Body of pancreas (tissue), 4 donors: Measurements from ENCODE around the gene FAM161A. TPM values are rescaled to one million over a fixed set of nuclear protein-coding genes. Genes with fewer than 3 reads are reported as not detected.
A peak's percentile ranks its signal among the peaks of the same experiment; 100 is the strongest.
"Not testable (repeated sequence)": the region's sequence is repeated elsewhere in the genome, so short reads cannot be mapped to it uniquely, and the experiment has no call there.

Source experiments
- ATAC-seq: fragments of 150-250 bp; one replicate; pipeline ENCODE4 v1.9.1; 2016
- DNase-seq, 4 donors: peaks; one replicate each; pipeline ENCODE4 v3.0.0-alpha.2; 2019
- H3K27ac ChIP-seq, 4 donors: fragments of 200-600 bp; sonication (generic); 1 replicate in 3 of 4; 2 replicates in 1 of 4; pipeline versions ENCODE4 v1.5.1 to v1.6.1; 2016 to 2019; ENCODE audit warnings: mild to moderate bottlenecking in 1 of 4, mixed read lengths in 1 of 4, moderate library complexity in 1 of 4
- H3K27me3 ChIP-seq, 2 donors: fragments of 200-600 bp; sonication (generic); one replicate each; pipeline ENCODE4 v1.6.0; 2016; ENCODE audit warnings: mild to moderate bottlenecking in 1 of 2
- H3K36me3 ChIP-seq, 2 donors: fragments of 200-600 bp; sonication (generic); replicated peaks in 1 of 2; 2 replicates each; pipeline ENCODE4 v1.5.1; 2016; ENCODE audit warnings: low read depth in 2 of 2; ENCODE audit not compliant: insufficient read depth in 1 of 2
- H3K4me1 ChIP-seq: fragments of 200-600 bp; sonication (generic); one replicate; pipeline ENCODE4 v1.6.0; 2016
- H3K4me3 ChIP-seq, 2 donors: fragments of 200-600 bp; sonication (generic); 1 replicate in 1 of 2; 2 replicates in 1 of 2; pipeline ENCODE4 v1.5.1; 2016 to 2019
- H3K9me3 ChIP-seq, 3 donors: fragments of 200-600 bp; sonication (generic); 1 replicate in 2 of 3; 2 replicates in 1 of 3; pipeline ENCODE4 v1.5.1; 2016
- POLR2A ChIP-seq, 3 donors: fragments of 450-650 bp; IDR thresholded peaks; one replicate each; pipeline ENCODE4 v1.6.1; 2016; ENCODE audit warnings: antibody characterized with exemption in 3 of 3, mild to moderate bottlenecking in 2 of 3
- WGBS, 2 donors: methylation state at CpG; one replicate each; pipeline ENCODE4 v1.1.5; 2017; 5-methylcytosine and 5-hydroxymethylcytosine counted together
- intact Hi-C: fragments of 100-400 bp; cut with DNase I; formaldehyde crosslinking; loops from one replicate; pipeline ENCODE4 v1.15.1; 2023
- total RNA-seq, 2 donors: library from RNA; depleted of rRNA; stranded (reverse); fragments of >200 nt; gene quantifications; one replicate each; pipeline ENCODE4 v1.1.0, GENCODE V29; 2016
- TF ChIP-seq, protein P1 (sequence below), 7 experiments: fragments of 450-650 bp in 4 of 7; fragments of 200-600 bp in 3 of 7; sonication (generic) in 3 of 7; IDR thresholded peaks; one replicate each; pipeline ENCODE4 v1.5.1; 2016 to 2019; ENCODE audit warnings: antibody characterized with exemption in 7 of 7

Gene FAM161A
- total RNA-seq, 2 donors from 2014 or later: 3.0 to 3.1 TPM

DNA sequence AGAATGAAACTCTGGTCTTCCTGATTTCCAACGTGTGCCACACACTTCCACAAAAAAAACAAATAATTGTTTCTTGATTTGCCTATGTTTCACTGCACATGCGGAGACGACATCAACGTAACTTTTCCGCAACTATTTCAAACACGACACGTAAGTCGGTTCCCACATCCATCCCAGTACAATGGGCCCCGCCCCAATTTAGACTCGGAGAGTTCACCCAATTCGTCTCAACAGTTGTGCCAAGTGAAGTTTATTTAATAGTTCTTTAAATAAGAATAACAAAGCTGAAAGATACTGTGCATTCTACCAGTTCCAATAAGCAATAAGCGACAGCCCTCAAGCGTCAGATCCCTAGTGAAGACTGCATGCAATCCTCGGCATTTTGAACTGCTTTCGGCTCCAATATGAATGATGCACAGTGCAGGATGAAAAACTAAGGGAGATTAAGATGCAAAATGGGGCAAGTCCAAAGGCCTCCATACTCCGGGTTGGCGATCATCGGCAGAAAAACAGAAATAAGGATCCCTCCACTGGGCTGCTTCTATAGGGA lies 33.9 kb upstream of the FAM161A start:
- H3K36me3 ChIP-seq: peaks cover 0 to 10% of the 10 kb centered on the region in 2 donors
- intact Hi-C loops: no loop called here
- no peak for TF ChIP-seq POLR2A (IDR thresholded peaks at IDR 0.05)
- TF ChIP-seq, protein P1, sequence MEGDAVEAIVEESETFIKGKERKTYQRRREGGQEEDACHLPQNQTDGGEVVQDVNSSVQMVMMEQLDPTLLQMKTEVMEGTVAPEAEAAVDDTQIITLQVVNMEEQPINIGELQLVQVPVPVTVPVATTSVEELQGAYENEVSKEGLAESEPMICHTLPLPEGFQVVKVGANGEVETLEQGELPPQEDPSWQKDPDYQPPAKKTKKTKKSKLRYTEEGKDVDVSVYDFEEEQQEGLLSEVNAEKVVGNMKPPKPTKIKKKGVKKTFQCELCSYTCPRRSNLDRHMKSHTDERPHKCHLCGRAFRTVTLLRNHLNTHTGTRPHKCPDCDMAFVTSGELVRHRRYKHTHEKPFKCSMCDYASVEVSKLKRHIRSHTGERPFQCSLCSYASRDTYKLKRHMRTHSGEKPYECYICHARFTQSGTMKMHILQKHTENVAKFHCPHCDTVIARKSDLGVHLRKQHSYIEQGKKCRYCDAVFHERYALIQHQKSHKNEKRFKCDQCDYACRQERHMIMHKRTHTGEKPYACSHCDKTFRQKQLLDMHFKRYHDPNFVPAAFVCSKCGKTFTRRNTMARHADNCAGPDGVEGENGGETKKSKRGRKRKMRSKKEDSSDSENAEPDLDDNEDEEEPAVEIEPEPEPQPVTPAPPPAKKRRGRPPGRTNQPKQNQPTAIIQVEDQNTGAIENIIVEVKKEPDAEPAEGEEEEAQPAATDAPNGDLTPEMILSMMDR (IDR thresholded peaks at IDR 0.05): no peak
- 0% methylated on average over 18 of the region's 18 CpGs for WGBS, 2 donors
- ATAC-seq (no peak), DNase-seq (peak in 1 of 4 donors; percentile 6)
- no peaks in the 10 kb centered on the region for H3K27me3 ChIP-seq
- H3K27ac ChIP-seq: peak overlapping the region; percentile 86 to 97 (median 96)
- H3K4me1 ChIP-seq: peaks cover 26% of the 10 kb centered on the region
- no peaks in the 10 kb centered on the region for H3K9me3 ChIP-seq
- H3K4me3 ChIP-seq: peak overlapping the region; percentile 47 to 89

DNA sequence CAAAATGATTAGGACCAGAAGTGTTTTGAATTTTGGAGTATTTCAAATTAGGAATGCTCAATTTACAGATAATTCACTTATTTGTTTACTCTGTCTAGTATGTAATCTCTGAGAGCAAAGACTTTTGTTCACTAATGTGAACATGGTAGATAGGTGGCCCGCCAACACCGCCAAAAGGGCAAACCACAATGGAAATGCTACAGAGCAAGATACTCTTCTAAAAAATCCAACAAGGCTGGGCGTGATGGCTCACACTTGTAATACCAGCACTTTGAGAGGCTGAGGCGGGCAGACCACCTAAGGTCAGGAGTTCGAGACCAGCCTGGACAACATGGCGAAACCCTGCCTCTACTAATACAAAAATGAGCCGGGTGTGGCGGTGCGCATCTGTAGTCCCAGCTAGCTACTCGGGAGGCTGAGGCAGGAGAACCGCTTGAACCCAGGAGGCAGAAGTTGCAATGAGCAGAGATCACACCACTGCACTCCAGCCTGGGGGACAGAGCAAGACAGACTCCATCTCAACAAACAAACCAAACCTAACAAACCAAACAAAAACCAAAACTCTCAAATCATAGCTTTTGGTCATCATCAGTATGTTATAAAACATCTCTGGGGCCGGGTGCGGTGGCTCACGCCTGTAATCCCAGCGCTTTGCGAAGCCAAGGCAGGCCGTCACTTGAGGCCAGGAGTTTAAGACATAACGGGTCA lies 32.2 kb upstream of the FAM161A start:
- DNase-seq (no peak), ATAC-seq (no peak)
- TF ChIP-seq POLR2A (IDR thresholded peaks at IDR 0.05): no peak
- TF ChIP-seq, protein P1 (IDR thresholded peaks at IDR 0.05): no peak
- Histone ChIP-seq H3K27ac (no peak overlapping the region), H3K4me3 (no peak overlapping the region), H3K9me3 (no peaks in the 10 kb centered on the region), H3K4me1 (peaks cover 26% of the 10 kb centered on the region), H3K36me3 (peaks cover 6 to 17% of the 10 kb centered on the region in 2 donors), H3K27me3 (no peaks in the 10 kb centered on the region)
- 85 to 89% methylated on average over 18 of the region's 18 CpGs for WGBS, 2 donors
- intact Hi-C loops: no loop called here

DNA sequence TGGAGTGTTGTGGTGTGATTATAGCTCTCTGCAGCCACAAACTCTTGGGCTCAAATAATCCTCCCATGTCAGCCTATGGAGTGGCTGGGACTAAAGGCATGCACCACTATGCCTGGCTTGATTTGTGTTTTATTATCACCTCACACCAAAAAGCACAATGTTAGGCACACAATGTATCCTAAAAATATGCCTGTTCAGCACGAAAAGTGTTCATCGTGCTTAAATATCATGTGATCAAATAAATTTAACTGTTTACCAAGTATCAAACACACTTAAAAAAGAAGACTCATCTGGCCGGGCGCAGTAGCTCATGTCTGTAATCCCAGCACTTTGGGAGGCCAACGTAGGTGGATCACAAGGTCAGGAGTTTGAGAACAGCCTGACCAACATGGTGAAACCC lies 29.0 kb upstream of the FAM161A start:
- WGBS, 2 donors: 80 to 83% methylated on average over 5 of the region's 5 CpGs
- intact Hi-C loops: no loop called here
- H3K9me3 ChIP-seq: no peaks in the 10 kb centered on the region
- TF ChIP-seq, protein P1 (IDR thresholded peaks at IDR 0.05): no peak
- TF ChIP-seq POLR2A (IDR thresholded peaks at IDR 0.05): no peak
- H3K4me3 ChIP-seq: no peak overlapping the region
- peaks cover 19% of the 10 kb centered on the region for H3K4me1 ChIP-seq
- no peaks in the 10 kb centered on the region for H3K27me3 ChIP-seq
- H3K36me3 ChIP-seq: peaks cover 7 to 40% of the 10 kb centered on the region in 2 donors
- no peak for ATAC-seq
- no peak for DNase-seq
- no peak overlapping the region for H3K27ac ChIP-seq

DNA sequence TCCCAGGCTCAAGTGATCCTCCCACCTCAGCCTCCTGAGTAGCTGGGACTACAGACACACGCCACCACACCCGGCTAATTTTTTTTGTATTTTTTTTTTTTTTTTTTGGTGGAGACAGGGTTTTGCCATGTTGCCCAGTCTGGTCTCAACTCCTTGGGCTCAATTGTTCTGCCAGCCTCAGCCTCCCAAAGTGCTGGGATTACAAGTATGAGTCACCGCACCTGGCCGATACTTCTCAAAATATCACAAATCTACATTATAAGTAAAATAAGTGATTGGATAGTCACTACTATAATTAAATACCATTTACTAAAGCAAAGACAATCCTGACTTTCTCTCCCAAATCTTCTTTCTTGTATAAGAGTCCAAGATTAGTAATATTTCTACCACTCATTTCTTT lies 25.5 kb upstream of the FAM161A start:
- WGBS, 2 donors: 89 to 99% methylated on average over 4 of the region's 4 CpGs
- intact Hi-C loops: loop anchor here (10.0 kb wide), 1 partner anchor 385 kb away; no protein-coding TSS in a partner anchor
- not testable (repeated sequence) for DNase-seq, H3K9me3 ChIP-seq, H3K4me3 ChIP-seq, ATAC-seq, H3K4me1 ChIP-seq, H3K27ac ChIP-seq, H3K27me3 ChIP-seq
- peaks cover 21 to 53% of the 10 kb centered on the region in 2 donors for H3K36me3 ChIP-seq

DNA sequence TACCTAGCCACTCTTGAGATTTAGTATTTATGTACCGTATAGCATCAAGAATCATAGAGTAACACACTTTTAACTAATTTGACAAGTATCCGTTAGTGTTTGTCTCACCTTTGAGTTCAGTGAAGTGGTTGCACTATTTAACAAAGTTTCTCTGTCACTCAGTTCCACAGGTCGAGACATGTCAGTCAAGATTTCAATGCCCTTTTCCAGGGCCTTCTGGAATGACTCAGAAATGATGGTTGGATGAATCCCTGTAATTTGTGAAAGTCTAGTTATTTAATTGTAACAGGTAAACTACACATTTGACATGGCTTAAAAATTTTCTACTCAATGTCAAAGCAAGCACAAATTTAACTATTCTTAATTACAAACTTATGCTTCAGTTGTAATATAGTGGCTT lies 24.9 kb upstream of the FAM161A start:
- TF ChIP-seq POLR2A (IDR thresholded peaks at IDR 0.05): no peak
- TF ChIP-seq, protein P1 (IDR thresholded peaks at IDR 0.05): no peak
- no peak overlapping the region for H3K4me3 ChIP-seq
- ATAC-seq (no peak), DNase-seq (no peak)
- intact Hi-C loops: loop anchor here (10.0 kb wide), 1 partner anchor 384 kb away; no protein-coding TSS in a partner anchor
- WGBS, 2 donors: 91 to 98% methylated on average over 3 of the region's 3 CpGs
- H3K27me3 ChIP-seq: no peaks in the 10 kb centered on the region
- no peaks in the 10 kb centered on the region for H3K4me1 ChIP-seq
- peaks cover 21 to 52% of the 10 kb centered on the region in 2 donors for H3K36me3 ChIP-seq
- H3K27ac ChIP-seq: no peak overlapping the region
- no peaks in the 10 kb centered on the region for H3K9me3 ChIP-seq
